GM12892 (cell line): ENCODE data around the gene FGF18.

Source experiments
- POLR2A ChIP-seq: IDR thresholded peaks from 2 replicates; pipeline ENCODE4 v1.6.1; 2011; ENCODE audit warnings: low read depth, low read length, control low read depth
- POLR2AphosphoS5 ChIP-seq: IDR thresholded peaks from 2 replicates; pipeline ENCODE4 v1.6.1; 2011; ENCODE audit warnings: low read depth, low read length, control low read depth

DNA sequence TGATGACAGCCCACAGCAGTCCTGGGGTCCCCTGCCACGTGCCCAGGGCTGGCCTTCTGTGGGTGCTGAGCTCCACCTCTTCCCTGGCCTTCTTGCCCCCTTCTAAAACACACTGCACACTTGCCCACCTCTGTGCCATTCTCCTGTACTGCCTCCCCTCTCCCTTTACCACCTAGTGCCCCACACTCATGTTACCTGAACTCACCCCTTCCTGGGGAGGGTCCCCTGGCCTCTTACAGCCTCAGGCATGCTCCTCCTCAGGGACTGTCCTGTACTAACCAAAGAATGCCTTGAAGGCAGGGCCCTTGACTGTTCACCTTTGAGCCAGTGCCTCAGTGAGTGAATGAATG is 60.3 kb downstream of the FGF18 start:
- no peak for TF ChIP-seq POLR2A
- TF ChIP-seq POLR2AphosphoS5 = no peak
